Endothelial cell (in vitro differentiated cells): ENCODE measurements around the gene AIRE. TPM values are rescaled to one million over a fixed set of nuclear protein-coding genes. Genes with fewer than 3 reads are reported as not detected.
"Not testable (repeated sequence)": the region's sequence is repeated elsewhere in the genome, so short reads cannot be mapped to it uniquely, and the experiment has no call there.

ENCODE experiments used
- DNase-seq: peaks from one replicate; pipeline ENCODE4 v3.0.0; 2021; ENCODE audit warnings: low spot score
- H3K27ac Mint-ChIP-seq: one replicate; pipeline ENCODE4 v1.8.0; 2021; ENCODE audit warnings: mixed read lengths, inconsistent platforms; ENCODE audit not compliant: unreplicated experiment
- H3K27me3 Mint-ChIP-seq: one replicate; pipeline ENCODE4 v1.8.0; 2021; ENCODE audit warnings: mild to moderate bottlenecking, moderate library complexity, mixed read lengths, inconsistent platforms; ENCODE audit not compliant: unreplicated experiment
- H3K36me3 Mint-ChIP-seq: one replicate; pipeline ENCODE4 v1.8.0; 2021; ENCODE audit warnings: mild to moderate bottlenecking, low read depth, mixed read lengths, inconsistent platforms; ENCODE audit not compliant: unreplicated experiment
- H3K4me1 Mint-ChIP-seq: one replicate; pipeline ENCODE4 v1.8.0; 2021; ENCODE audit warnings: mild to moderate bottlenecking, mixed read lengths, inconsistent platforms; ENCODE audit not compliant: unreplicated experiment
- H3K4me3 Mint-ChIP-seq: one replicate; pipeline ENCODE4 v1.8.0; 2021; ENCODE audit warnings: mild to moderate bottlenecking, mixed read lengths, inconsistent platforms; ENCODE audit not compliant: unreplicated experiment
- H3K9me3 Mint-ChIP-seq: one replicate; pipeline ENCODE4 v1.8.0; 2021; ENCODE audit warnings: mixed read lengths, inconsistent platforms; ENCODE audit not compliant: unreplicated experiment
- CTCF ChIP-seq: fragments of 200-600 bp; sonication (generic); IDR thresholded peaks from one replicate; pipeline ENCODE4 v1.5.0; 2021; ENCODE audit warnings: antibody characterized with exemption; ENCODE audit not compliant: unreplicated experiment
- total RNA-seq: library from RNA; stranded (reverse); fragmentation: NEBNext Ultra II Directional; extraction: Animal tissue kit (Norgen Biotek cat#: 25700); gene quantifications from one replicate; pipeline ENCODE4 v1.2.1, GENCODE V29; 2021; ENCODE audit not compliant: unreplicated experiment

AIRE gene
- total RNA-seq, 1 donor from 2014 or later, result not detected

- H3K9me3 Mint-ChIP-seq, result no peaks in the 10 kb centered on the region
- H3K4me1 Mint-ChIP-seq, result peaks cover 11% of the 10 kb centered on the region
- peak within 1 kb of the TSS; percentile 95 for H3K27ac Mint-ChIP-seq
- no peak for TF ChIP-seq CTCF
- H3K27me3 Mint-ChIP-seq, result peaks cover 10% of the 10 kb centered on the region
- H3K4me3 Mint-ChIP-seq, result peak within 1 kb of the TSS; percentile 97
- peaks cover 3% of the 10 kb centered on the region for H3K36me3 Mint-ChIP-seq
- peak; percentile 93 for DNase-seq
Observed at GRCh38 chr21:44338971-44339910, 53.6 kb downstream of the AIRE start, which contains the start of gene CFAP410. TSS of gene CFAP410 (minus strand) at chr21:44339390. CDS start at chr21:44339194, 196 bp downstream.

- H3K4me3 Mint-ChIP-seq, H3K9me3 Mint-ChIP-seq, DNase-seq, H3K36me3 Mint-ChIP-seq, H3K27me3 Mint-ChIP-seq: not testable (repeated sequence)
- Mint-ChIP-seq H3K4me1 (peaks cover 11% of the 10 kb centered on the region), H3K27ac (peak overlapping the region; percentile 38)
Observed at GRCh38 chr21:44341726-44342458, 56.2 kb downstream of the AIRE start.

- not testable (repeated sequence) for H3K4me1 Mint-ChIP-seq, H3K9me3 Mint-ChIP-seq, DNase-seq, H3K4me3 Mint-ChIP-seq, H3K27ac Mint-ChIP-seq, H3K27me3 Mint-ChIP-seq, H3K36me3 Mint-ChIP-seq
Observed at GRCh38 chr21:44342981-44343380, 57.3 kb downstream of the AIRE start.

- Mint-ChIP-seq H3K27ac (no peak overlapping the region), H3K36me3 (peaks cover 2% of the 10 kb centered on the region), H3K27me3 (peaks cover 11% of the 10 kb centered on the region), H3K9me3 (no peaks in the 10 kb centered on the region), H3K4me3 (no peak overlapping the region), H3K4me1 (peaks cover 9% of the 10 kb centered on the region)
- DNase-seq, result no peak
- TF ChIP-seq CTCF, result no peak
Observed at GRCh38 chr21:44344541-44345183, 59.0 kb downstream of the AIRE start.

DNA sequence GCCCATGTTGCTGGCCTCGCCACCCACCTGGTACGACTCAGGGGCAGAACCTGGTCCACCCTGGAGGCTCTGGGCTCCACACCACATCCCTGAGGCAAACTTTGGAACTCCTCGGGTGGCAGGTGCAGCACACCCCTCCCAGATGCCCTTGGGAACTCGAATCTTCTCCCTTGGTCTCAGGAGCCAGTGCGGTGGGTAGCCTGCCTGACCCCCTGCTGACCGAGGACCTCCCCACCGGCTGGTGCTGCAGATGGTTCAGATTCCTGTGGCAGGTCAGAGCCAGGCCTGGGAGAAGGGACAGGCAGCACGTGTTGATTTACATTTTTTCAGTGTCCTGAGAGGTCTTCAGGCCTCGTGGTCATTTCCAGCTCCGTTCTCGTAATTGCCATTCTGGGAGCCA, 59.8 kb downstream of the AIRE start:
- peaks cover 6% of the 10 kb centered on the region for H3K4me1 Mint-ChIP-seq
- no peaks in the 10 kb centered on the region for H3K9me3 Mint-ChIP-seq
- H3K4me3 Mint-ChIP-seq, result no peak overlapping the region
- peaks cover 4% of the 10 kb centered on the region for H3K27me3 Mint-ChIP-seq
- no peak for DNase-seq
- no peak for TF ChIP-seq CTCF
- no peak overlapping the region for H3K27ac Mint-ChIP-seq
- no peaks in the 10 kb centered on the region for H3K36me3 Mint-ChIP-seq
